Thoracic aorta (tissue), 2 donors: ENCODE results near the gene ARID3B. TPM values are rescaled to one million over a fixed set of nuclear protein-coding genes. Genes with fewer than 3 reads are reported as not detected.
"Not testable (repeated sequence)": the region's sequence is repeated elsewhere in the genome, so short reads cannot be mapped to it uniquely, and the experiment has no call there.

Experiments
- ATAC-seq: fragments of 150-250 bp; one replicate; pipeline ENCODE4 v1.8.0; 2017; ENCODE audit warnings: low read depth; ENCODE audit not compliant: insufficient number of reproducible peaks, low FRiP score
- DNase-seq: peaks from one replicate; pipeline ENCODE4 v3.0.0-alpha.2; 2020; ENCODE audit warnings: low spot score
- H3K27ac ChIP-seq, 2 donors: fragments of 200-600 bp; sonication (generic); 1 replicate in 1 of 2; 2 replicates in 1 of 2; pipeline ENCODE4 v1.5.1; 2016; ENCODE audit warnings: mild to moderate bottlenecking in 2 of 2, moderate library complexity in 2 of 2
- H3K27me3 ChIP-seq: fragments of 200-600 bp; sonication (generic); replicated peaks from 2 replicates; pipeline ENCODE4 v1.6.0; 2016; ENCODE audit warnings: mild to moderate bottlenecking; ENCODE audit not compliant: insufficient read depth
- H3K36me3 ChIP-seq: fragments of 200-600 bp; sonication (generic); one replicate; pipeline ENCODE4 v1.5.1; 2016
- H3K4me1 ChIP-seq, 2 donors: fragments of 200-600 bp; sonication (generic); 1 replicate in 1 of 2; 2 replicates in 1 of 2; pipeline versions ENCODE4 v1.5.1 to v1.6.0; 2016; ENCODE audit warnings: low read depth in 2 of 2, mild to moderate bottlenecking in 1 of 2; ENCODE audit not compliant: control insufficient read depth in 1 of 2
- H3K4me3 ChIP-seq: fragments of 200-600 bp; sonication (generic); 2 replicates; pipeline ENCODE4 v1.5.1; 2016; ENCODE audit warnings: mild to moderate bottlenecking
- H3K9me3 ChIP-seq: fragments of 200-600 bp; sonication (generic); 2 replicates; pipeline ENCODE4 v1.5.1; 2016
- CTCF ChIP-seq: fragments of 200-600 bp; sonication (generic); IDR thresholded peaks from one replicate; pipeline ENCODE4 v1.5.1; 2019; ENCODE audit warnings: antibody characterized with exemption
- total RNA-seq, 2 donors: library from RNA; depleted of rRNA; stranded (reverse); fragments of >200 nt; gene quantifications; one replicate each; pipeline versions ENCODE4 v1.1.0 to v1.2.3, GENCODE V29; 2016

Gene ARID3B
- total RNA-seq, 2 donors from 2014 or later = 8.9 to 15.0 TPM

- Histone ChIP-seq H3K27ac (no peak overlapping the region), H3K9me3 (no peaks in the 10 kb centered on the region), H3K36me3 (no peaks in the 10 kb centered on the region), H3K27me3 (no peaks in the 10 kb centered on the region), H3K4me3 (no peak overlapping the region), H3K4me1 (no peaks in the 10 kb centered on the region)
- DNase-seq = no peak
- no peak for ATAC-seq
- TF ChIP-seq CTCF = no peak
Measured at GRCh38 chr15:74531144-74531811, 9.7 kb upstream of the ARID3B start.

GRCh38 chr15:74535388-74536084, 5.5 kb upstream of the ARID3B start:
- no peaks in the 10 kb centered on the region for H3K9me3 ChIP-seq
- no peak for TF ChIP-seq CTCF
- no peak overlapping the region for H3K27ac ChIP-seq
- no peak for DNase-seq
- H3K4me1 ChIP-seq = peaks cover 7 to 9% of the 10 kb centered on the region in 2 donors
- no peak overlapping the region for H3K4me3 ChIP-seq
- H3K36me3 ChIP-seq = no peaks in the 10 kb centered on the region
- no peak for ATAC-seq
- H3K27me3 ChIP-seq = no peaks in the 10 kb centered on the region

GRCh38 chr15:74537736-74538135, 3.3 kb upstream of the ARID3B start:
- H3K27ac ChIP-seq = no peak overlapping the region
- H3K9me3 ChIP-seq = no peaks in the 10 kb centered on the region
- peaks cover 7 to 21% of the 10 kb centered on the region in 2 donors for H3K4me1 ChIP-seq
- no peaks in the 10 kb centered on the region for H3K27me3 ChIP-seq
- DNase-seq (no peak), ATAC-seq (no peak)
- no peak overlapping the region for H3K4me3 ChIP-seq
- H3K36me3 ChIP-seq = no peaks in the 10 kb centered on the region
- no peak for TF ChIP-seq CTCF

- H3K4me3 ChIP-seq, ATAC-seq, H3K36me3 ChIP-seq, H3K9me3 ChIP-seq, H3K27ac ChIP-seq, DNase-seq, H3K27me3 ChIP-seq: not testable (repeated sequence)
- peaks cover 7 to 22% of the 10 kb centered on the region in 2 donors for H3K4me1 ChIP-seq
Measured at GRCh38 chr15:74539521-74539920, 1.5 kb upstream of the ARID3B start.

- Histone ChIP-seq H3K9me3 (no peaks in the 10 kb centered on the region), H3K27ac (peak overlapping the region; percentile 11 to 12), H3K4me1 (peaks cover 7 to 24% of the 10 kb centered on the region in 2 donors), H3K27me3 (no peaks in the 10 kb centered on the region), H3K4me3 (peak overlapping the region; percentile 99), H3K36me3 (no peaks in the 10 kb centered on the region)
- DNase-seq (no peak), ATAC-seq (peak; percentile 21)
- no peak for TF ChIP-seq CTCF
Measured at GRCh38 chr15:74540161-74540760, 759 bp upstream of the ARID3B start.
